Measurements from ENCODE around the gene RFX4. TPM values are rescaled to one million over a fixed set of nuclear protein-coding genes. Genes with fewer than 3 reads are reported as not detected.

RFX4 gene
- total and polyA plus RNA-seq, 2 of the 8 experiments (the other 6 are each of a cell fraction or from before 2014, with no cell fraction given): 0.06 TPM; not detected in 1

GRCh38 chr12:106645074-106645421 lies 62.2 kb downstream of the RFX4 start:
- Histone ChIP-seq H2BK120ac (replicated peaks; ENCODE audit: low read depth, low read length) (no peak overlapping the region), H2BK12ac (ENCODE audit: low read depth, low read length) (no peak overlapping the region), H2BK15ac (ENCODE audit: low read length) (no peak overlapping the region), H2AK5ac (ENCODE audit: low read depth, low read length) (no peak overlapping the region), H2BK20ac (ENCODE audit: low read length) (no peak overlapping the region), H3K23me2 (ENCODE audit: low read depth, low read length) (no peaks in the 10 kb centered on the region), H3K4me3 (ENCODE audit: extremely low read depth in 1 of 4, insufficient read depth in 2 of 4, low read depth in 3 of 4, low read length in 4 of 4) (no peak overlapping the region), H2AFZ (ENCODE audit: low read length) (no peak overlapping the region), H3K18ac (ENCODE audit: extremely low read depth, low read length) (no peak overlapping the region), H3K36me3 (ENCODE audit: control insufficient read depth in 2 of 4, insufficient read depth in 4 of 4, low read length in 3 of 4) (no peaks in the 10 kb centered on the region), H3K9me3 (ENCODE audit: insufficient read depth in 2 of 2, low read depth in 1 of 2, low read length in 1 of 2) (no peaks in the 10 kb centered on the region), H3K56ac (replicated peaks; ENCODE audit: insufficient read length, low read depth, low read length) (no peak overlapping the region), H3K14ac (ENCODE audit: insufficient read length) (no peak overlapping the region), H3K27ac (ENCODE audit: low read depth, low read length) (no peak overlapping the region), H3K4me2 (ENCODE audit: insufficient read depth in 1 of 2, low read depth in 2 of 2, low read length in 2 of 2) (no peak overlapping the region), H3K4me1 (replicated peaks in 1 of 4; ENCODE audit: control insufficient read depth in 3 of 4, insufficient read depth in 4 of 4, low read length in 3 of 4) (peaks cover 0 to 2% (median 0%) of the 10 kb centered on the region in 4 experiments; a peak in 2 of 7 replicates), H3K9ac (replicated peaks in 1 of 4; ENCODE audit: extremely low read depth in 1 of 4, low read depth in 3 of 4, low read length in 3 of 4) (no peak overlapping the region), H3K27me3 (replicated peaks in 1 of 4; ENCODE audit: control insufficient read depth in 3 of 4, extremely low read depth in 1 of 4, insufficient read depth in 3 of 4, low read length in 3 of 4) (no peaks in the 10 kb centered on the region; a peak in 1 of 7 replicates), H3K4ac (replicated peaks; ENCODE audit: insufficient read length, low read depth, low read length) (no peak overlapping the region), H4K5ac (ENCODE audit: insufficient read length, low read depth, low read length) (no peak overlapping the region), H3K79me1 (ENCODE audit: low read depth, low read length) (no peaks in the 10 kb centered on the region), H3K23ac (ENCODE audit: insufficient read length) (no peak overlapping the region), H4K20me1 (replicated peaks in 1 of 2; ENCODE audit: control insufficient read depth in 1 of 2, insufficient read depth in 2 of 2, low read length in 2 of 2) (no peaks in the 10 kb centered on the region), H4K91ac (replicated peaks; ENCODE audit: insufficient read length, low read length) (no peak overlapping the region), H3K79me2 (ENCODE audit: control insufficient read depth in 1 of 2, insufficient read depth in 2 of 2, low read length in 2 of 2) (no peaks in the 10 kb centered on the region), H2BK5ac (ENCODE audit: low read depth, low read length) (no peak overlapping the region), H4K8ac (ENCODE audit: extremely low read depth, insufficient read depth, low read length) (no peak overlapping the region)
- 88% methylated on average over 9 of the region's 16 CpGs; no CpG with 5 or more reads in 1 of the 2 experiments for WGBS, 2 experiments (ENCODE audit: extremely low coverage in 1 of 2, insufficient coverage in 1 of 2, insufficient read length in 1 of 2, insufficient replicate concordance in 2 of 2, low coverage in 1 of 2, low lambda C conversion rate in 2 of 2, missing lambda C conversion rate in 1 of 2)
- ChIA-PET POLR2A (ENCODE audit: partially characterized antibody) (no interaction called here), CTCF (ENCODE audit: partially characterized antibody) (interaction anchor here (0.7 kb wide), 1 partner anchor 8 kb away, joined by 5 read pairs; no protein-coding TSS in a partner anchor)
- FAIRE-seq (no peak), DNase-seq (ENCODE audit: low read depth in 1 of 2, low spot score in 2 of 2) (no peak)
- TF ChIP-seq MAFK (IDR thresholded peaks at IDR 0.05; ENCODE audit: low read depth, low read length): no peak
- no peak for TF ChIP-seq KDM1A (IDR thresholded peaks at IDR 0.05; ENCODE audit: borderline replicate concordance, low read length)
- no peak for TF ChIP-seq CEBPB (IDR thresholded peaks at IDR 0.05; ENCODE audit: low read depth, low read length)
- no peak for TF ChIP-seq CBX8 (IDR thresholded peaks at IDR 0.05; ENCODE audit: borderline replicate concordance, low read depth, low read length)
- TF ChIP-seq RXRA (IDR thresholded peaks at IDR 0.05; ENCODE audit: insufficient read depth, low read depth, low read length): no peak
- TF ChIP-seq RNF2 (IDR thresholded peaks at IDR 0.05; ENCODE audit: borderline replicate concordance, low read depth, low read length, missing control alignments, poor library complexity, severe bottlenecking): no peak
